ENCODE results near the gene FOXP4. TPM values are rescaled to one million over a fixed set of nuclear protein-coding genes. Genes with fewer than 3 reads are reported as not detected.
A peak's percentile ranks its signal among the peaks of the same experiment; 100 is the strongest.

The FOXP4 gene
- total and polyA plus RNA-seq, 4 donors: 2.5 to 16.0 (median 4.3) TPM

- Histone ChIP-seq H3K4me1 (ENCODE audit: control insufficient read depth in 4 of 4, insufficient read depth in 4 of 4, low read length in 3 of 4) (no peaks in the 10 kb centered on the region), H3K9ac (ENCODE audit: low read depth in 1 of 2, low read length in 2 of 2) (no peak overlapping the region), H3K9me3 (ENCODE audit: control insufficient read depth in 4 of 4, low read length in 3 of 4) (no peaks in the 10 kb centered on the region), H3K27me3 (ENCODE audit: control insufficient read depth in 4 of 4, insufficient read depth in 4 of 4, low read length in 3 of 4) (no peaks in the 10 kb centered on the region), H3K36me3 (ENCODE audit: control insufficient read depth in 4 of 4, insufficient read depth in 3 of 4, low read depth in 1 of 4, low read length in 3 of 4) (peaks cover 4 to 38% (median 18%) of the 10 kb centered on the region in 4 donors), H3K27ac (ENCODE audit: low read depth in 1 of 2, low read length in 2 of 2) (no peak overlapping the region), H3K4me3 (ENCODE audit: low read depth in 1 of 3, low read length in 3 of 3) (no peak overlapping the region)
- TF ChIP-seq YY1 (IDR thresholded peaks at IDR 0.05): no peak
- TF ChIP-seq, protein P1, sequence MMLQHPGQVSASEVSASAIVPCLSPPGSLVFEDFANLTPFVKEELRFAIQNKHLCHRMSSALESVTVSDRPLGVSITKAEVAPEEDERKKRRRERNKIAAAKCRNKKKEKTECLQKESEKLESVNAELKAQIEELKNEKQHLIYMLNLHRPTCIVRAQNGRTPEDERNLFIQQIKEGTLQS (IDR thresholded peaks at IDR 0.05): no peak
- TF ChIP-seq HNF4A (conservative IDR thresholded peaks at IDR 0.05): no peak
- TF ChIP-seq RAD21 (IDR thresholded peaks at IDR 0.05): peak; percentile 96 to 98
- TF ChIP-seq HNF4G (IDR thresholded peaks at IDR 0.05): no peak
- TF ChIP-seq EGR1 (IDR thresholded peaks at IDR 0.05; ENCODE audit: low read depth in 2 of 2): no peak
- TF ChIP-seq FOXA1 (IDR thresholded peaks at IDR 0.05): no peak
- TF ChIP-seq TAF1 (conservative IDR thresholded peaks at IDR 0.05): no peak
- no peak for TF ChIP-seq GABPA (IDR thresholded peaks at IDR 0.05 in 1 of 2, conservative IDR thresholded peaks at IDR 0.05 in 1 of 2)
- peak; percentile 91 for TF ChIP-seq CTCF (IDR thresholded peaks at IDR 0.05; ENCODE audit: low read depth, low read length, missing input control)
- no peak for TF ChIP-seq FOXA2 (IDR thresholded peaks at IDR 0.05)
- TF ChIP-seq, protein P2, sequence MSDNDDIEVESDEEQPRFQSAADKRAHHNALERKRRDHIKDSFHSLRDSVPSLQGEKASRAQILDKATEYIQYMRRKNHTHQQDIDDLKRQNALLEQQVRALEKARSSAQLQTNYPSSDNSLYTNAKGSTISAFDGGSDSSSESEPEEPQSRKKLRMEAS (IDR thresholded peaks at IDR 0.05): no peak
- DNase-seq (ENCODE audit: low spot score): peak; percentile 84
- 9% methylated on average over 7 of the region's 7 CpGs for WGBS
Observed at GRCh38 chr6:41591859-41592502, 45.8 kb downstream of the FOXP4 start.

DNA sequence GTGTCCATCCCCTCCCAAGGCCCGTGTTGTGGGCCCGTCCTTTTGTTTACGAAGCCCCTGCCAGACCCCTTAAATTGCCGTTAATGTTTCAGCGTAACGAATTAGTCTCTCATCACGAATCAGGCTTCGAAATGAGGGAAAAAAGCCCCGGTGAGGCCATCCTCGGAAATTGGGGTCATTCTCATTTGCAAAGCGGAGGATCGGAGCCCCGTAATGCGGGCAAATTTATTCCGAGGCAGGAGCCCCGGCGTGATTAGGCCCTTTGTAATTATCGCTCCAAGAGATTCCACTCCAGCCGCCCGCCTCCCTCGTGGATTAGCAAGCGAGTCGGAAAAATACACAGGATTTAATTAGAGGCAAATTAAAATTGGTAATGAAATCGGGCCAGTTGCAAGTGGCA is 47.2 kb downstream of the FOXP4 start:
- no peak overlapping the region for H3K9ac ChIP-seq (ENCODE audit: low read depth in 1 of 2, low read length in 2 of 2)
- H3K27ac ChIP-seq (ENCODE audit: low read depth in 1 of 2, low read length in 2 of 2): no peak overlapping the region
- no peaks in the 10 kb centered on the region for H3K27me3 ChIP-seq (ENCODE audit: control insufficient read depth in 4 of 4, insufficient read depth in 4 of 4, low read length in 3 of 4)
- 90% methylated on average over 24 of the region's 24 CpGs for WGBS
- peaks cover 5 to 42% (median 19%) of the 10 kb centered on the region in 4 donors for H3K36me3 ChIP-seq (ENCODE audit: control insufficient read depth in 4 of 4, insufficient read depth in 3 of 4, low read depth in 1 of 4, low read length in 3 of 4)
- no peak for TF ChIP-seq SP1 (IDR thresholded peaks at IDR 0.05)
- H3K4me1 ChIP-seq (ENCODE audit: control insufficient read depth in 4 of 4, insufficient read depth in 4 of 4, low read length in 3 of 4): no peaks in the 10 kb centered on the region
- no peak for DNase-seq (ENCODE audit: low spot score)
- no peak overlapping the region for H3K4me3 ChIP-seq (ENCODE audit: low read depth in 1 of 3, low read length in 3 of 3)
- no peaks in the 10 kb centered on the region for H3K9me3 ChIP-seq (ENCODE audit: control insufficient read depth in 4 of 4, low read length in 3 of 4)

- Histone ChIP-seq H3K4me3 (ENCODE audit: low read depth in 1 of 3, low read length in 3 of 3) (no peak overlapping the region), H3K4me1 (ENCODE audit: control insufficient read depth in 4 of 4, insufficient read depth in 4 of 4, low read length in 3 of 4) (no peaks in the 10 kb centered on the region), H3K27me3 (ENCODE audit: control insufficient read depth in 4 of 4, insufficient read depth in 4 of 4, low read length in 3 of 4) (no peaks in the 10 kb centered on the region), H3K9ac (ENCODE audit: low read depth in 1 of 2, low read length in 2 of 2) (no peak overlapping the region), H3K9me3 (ENCODE audit: control insufficient read depth in 4 of 4, low read length in 3 of 4) (no peaks in the 10 kb centered on the region), H3K27ac (ENCODE audit: low read depth in 1 of 2, low read length in 2 of 2) (no peak overlapping the region), H3K36me3 (ENCODE audit: control insufficient read depth in 4 of 4, insufficient read depth in 3 of 4, low read depth in 1 of 4, low read length in 3 of 4) (peaks cover 9 to 39% (median 16%) of the 10 kb centered on the region in 4 donors)
- TF ChIP-seq HNF4G (IDR thresholded peaks at IDR 0.05): no peak
- no peak for TF ChIP-seq FOXA2 (IDR thresholded peaks at IDR 0.05)
- TF ChIP-seq EGR1 (IDR thresholded peaks at IDR 0.05; ENCODE audit: low read depth in 2 of 2): no peak
- 93% methylated on average over 11 of the region's 11 CpGs for WGBS
- no peak for DNase-seq (ENCODE audit: low spot score)
Observed at GRCh38 chr6:41593839-41594238, 47.7 kb downstream of the FOXP4 start.

Measured in liver (tissue), 9 donors.